Aorta (tissue), 5 donors: Measurements from ENCODE around the gene MAP1LC3B. TPM values are rescaled to one million over a fixed set of nuclear protein-coding genes. Genes with fewer than 3 reads are reported as not detected.

Experiments used
- ATAC-seq: fragments of 200-7000 bp; cut with Tn5 transposase; one replicate; pipeline ENCODE4 v1.9.1; 2022; ENCODE audit warnings: moderate library complexity; ENCODE audit not compliant: low FRiP score
- DNase-seq, 2 donors: peaks; one replicate each; pipeline ENCODE4 v3.0.0-alpha.2; 2020
- H3K27ac ChIP-seq, 2 donors: one replicate each; pipeline ENCODE4 v1.5.1; 2013; ENCODE audit warnings: low read length in 2 of 2, mild to moderate bottlenecking in 2 of 2, moderate library complexity in 2 of 2, control low read depth in 1 of 2, inconsistent platforms in 1 of 2, low read depth in 1 of 2
- H3K27me3 ChIP-seq, 2 donors: one replicate each; pipeline ENCODE4 v1.6.1; 2013; ENCODE audit warnings: control low read depth in 1 of 2, low read length in 1 of 2, mild to moderate bottlenecking in 1 of 2, moderate library complexity in 1 of 2; ENCODE audit not compliant: insufficient read depth in 2 of 2, control insufficient read depth in 1 of 2
- H3K36me3 ChIP-seq, 2 donors: one replicate each; pipeline ENCODE4 v1.6.1; 2013; ENCODE audit warnings: control low read depth in 1 of 2, low read length in 1 of 2, mild to moderate bottlenecking in 1 of 2; ENCODE audit not compliant: insufficient read depth in 2 of 2, control insufficient read depth in 1 of 2
- H3K4me1 ChIP-seq, 2 donors: one replicate each; pipeline ENCODE4 v1.6.1; 2013; ENCODE audit warnings: low read length in 2 of 2, control low read depth in 1 of 2, mild to moderate bottlenecking in 1 of 2, moderate library complexity in 1 of 2; ENCODE audit not compliant: insufficient read depth in 2 of 2, control insufficient read depth in 1 of 2
- H3K4me3 ChIP-seq, 2 donors: one replicate each; pipeline ENCODE4 v1.5.1; 2013; ENCODE audit warnings: low read length in 2 of 2, control low read depth in 1 of 2, mild to moderate bottlenecking in 1 of 2
- H3K9me3 ChIP-seq: one replicate; pipeline ENCODE4 v1.6.1; 2013; ENCODE audit warnings: mild to moderate bottlenecking, low read length; ENCODE audit not compliant: control insufficient read depth
- WGBS, 2 donors: extraction: QIAGEN DNeasy Blood & Tissue Kit; methylation state at CpG; one replicate each; pipeline ENCODE4 v1.1.7; 2013; 5-methylcytosine and 5-hydroxymethylcytosine counted together
- intact Hi-C, 2 donors: fragments of 100-400 bp; cut with DNase I; formaldehyde crosslinking; loops; one replicate each; pipeline versions ENCODE4 v1.14.2 to v1.15.0; 2022
- long read RNA-seq, 2 donors: library from polyadenylated mRNA; unstranded; transcript quantifications; one replicate each; pipeline ENCODE4 v2.0.0, GENCODE V29; 2020 to 2021
- polyA plus RNA-seq, 2 donors: library from polyadenylated mRNA; stranded (reverse); fragments of 200-250 nt; gene quantifications; one replicate each; pipeline ENCODE4 v1.2.3, GENCODE V29; 2013
- total RNA-seq, 2 donors: library from RNA; stranded (reverse); fragmentation: NEBNext Ultra II Directional; extraction: Animal tissue kit (Norgen Biotek cat#: 25700); gene quantifications; one replicate each; pipeline ENCODE4 v1.2.1, GENCODE V29; 2021
- donor health status: healthy with polysubstance abuse.
- donor health status: Bipolar disorder and iron deficiency.
- donor health status: DM: no; HTN: no; CAD: no.
- donor health status: DM: no; HTN: no; CAD: no.
- donor health status: DM: yes; HTN: yes; CAD: no.

MAP1LC3B gene
- total RNA-seq (10 to 100 TPM; 57.0 to 60.8 TPM), polyA plus RNA-seq (10 to 100 TPM; 60.6 to 61.7 TPM)
- long read RNA-seq, donor 1, transcript MAP1LC3B-201 (4 exons, 2,688 nt) = major isoform, 347 of 415 reads
- long read RNA-seq, donor 1, partial matches to known transcripts = 40 of 415 reads
- long read RNA-seq, donor 1, other reads (novel, unspliced or antisense) = 26 of 415 reads
- long read RNA-seq, donor 2, transcript MAP1LC3B-201 (4 exons, 2,688 nt) = major isoform, 84 of 93 reads
- long read RNA-seq, donor 2, partial matches to known transcripts = 1 of 93 reads
- long read RNA-seq, donor 2, other reads (novel, unspliced or antisense) = 8 of 93 reads

- WGBS, 2 donors = 0 to 1% methylated on average over 79 to 113 of the region's 113 CpGs
- ATAC-seq (peak; percentile 97), DNase-seq (peak; percentile 97 to 98)
- peak within 1 kb of the TSS; percentile 67 to 94 for H3K27ac ChIP-seq
- H3K9me3 ChIP-seq = no peaks in the 10 kb centered on the region
- intact Hi-C loops = loop anchor here (5.0 to 10.0 kb wide), 4 partner anchors 83 to 373 kb away; partner anchors contain the start of gene KLHDC4 (in 1 of the 2)
- H3K4me3 ChIP-seq = peak within 1 kb of the TSS; percentile 85 to 98
- H3K27me3 ChIP-seq = peaks cover 0 to 2% of the 10 kb centered on the region in 2 donors
- H3K4me1 ChIP-seq = peaks cover 0 to 4% of the 10 kb centered on the region in 2 donors
- no peaks in the 10 kb centered on the region for H3K36me3 ChIP-seq
Measured at GRCh38 chr16:87391950-87392820, at the start of gene MAP1LC3B. TSS of gene MAP1LC3B (plus strand) at chr16:87392336. CDS start at chr16:87392428, 92 bp downstream.

- Histone ChIP-seq H3K9me3 (no peaks in the 10 kb centered on the region), H3K4me3 (no peak overlapping the region), H3K27me3 (no peaks in the 10 kb centered on the region), H3K27ac (no peak overlapping the region), H3K36me3 (peaks cover 0 to 4% of the 10 kb centered on the region in 2 donors), H3K4me1 (no peaks in the 10 kb centered on the region)
- intact Hi-C loops = no loop called here
- DNase-seq = no peak
- ATAC-seq = no peak
- WGBS, 2 donors = 91 to 93% methylated on average over 20 of the region's 20 CpGs
Measured at GRCh38 chr16:87342504-87342903, 49.6 kb upstream of the MAP1LC3B start.

GRCh38 chr16:87342978-87343752, 49.0 kb upstream of the MAP1LC3B start:
- no peak overlapping the region for H3K4me3 ChIP-seq
- H3K27me3 ChIP-seq = no peaks in the 10 kb centered on the region
- no peaks in the 10 kb centered on the region for H3K4me1 ChIP-seq
- H3K36me3 ChIP-seq = peaks cover 0 to 4% of the 10 kb centered on the region in 2 donors
- WGBS, 2 donors = 77 to 79% methylated on average over 26 of the region's 26 CpGs
- no peak overlapping the region for H3K27ac ChIP-seq
- intact Hi-C loops = no loop called here
- DNase-seq = no peak
- H3K9me3 ChIP-seq = no peaks in the 10 kb centered on the region
- ATAC-seq = no peak

GRCh38 chr16:87343753-87344050, 48.4 kb upstream of the MAP1LC3B start:
- WGBS, 2 donors = 90 to 91% methylated on average over 11 of the region's 11 CpGs

GRCh38 chr16:87344165-87344930, 47.8 kb upstream of the MAP1LC3B start:
- peaks cover 0 to 4% of the 10 kb centered on the region in 2 donors for H3K36me3 ChIP-seq
- H3K4me3 ChIP-seq = no peak overlapping the region
- WGBS, 2 donors = 88 to 89% methylated on average over 30 to 34 of the region's 34 CpGs

More at GRCh38 chr16:87343753-87344050, 48.4 kb upstream of the MAP1LC3B start:
- Histone ChIP-seq H3K36me3 (peaks cover 0 to 4% of the 10 kb centered on the region in 2 donors), H3K9me3 (no peaks in the 10 kb centered on the region), H3K4me1 (no peaks in the 10 kb centered on the region), H3K4me3 (no peak overlapping the region), H3K27me3 (no peaks in the 10 kb centered on the region), H3K27ac (no peak overlapping the region)
- DNase-seq (no peak), ATAC-seq (no peak)
- intact Hi-C loops = no loop called here

GRCh38 chr16:87344931-87345631, 47.1 kb upstream of the MAP1LC3B start:
- H3K27ac ChIP-seq = no peak overlapping the region
- ATAC-seq (peak; percentile 9), DNase-seq (no peak)
- no peaks in the 10 kb centered on the region for H3K4me1 ChIP-seq
- no peaks in the 10 kb centered on the region for H3K27me3 ChIP-seq
- 70 to 77% methylated on average over 17 of the region's 17 CpGs for WGBS, 2 donors
- H3K9me3 ChIP-seq = no peaks in the 10 kb centered on the region
- H3K36me3 ChIP-seq = peaks cover 0 to 4% of the 10 kb centered on the region in 2 donors
- no peak overlapping the region for H3K4me3 ChIP-seq
- intact Hi-C loops = no loop called here

More at GRCh38 chr16:87344165-87344930, 47.8 kb upstream of the MAP1LC3B start:
- no peak for ATAC-seq
- DNase-seq = no peak
- Histone ChIP-seq H3K4me1 (no peaks in the 10 kb centered on the region), H3K27me3 (no peaks in the 10 kb centered on the region), H3K27ac (no peak overlapping the region), H3K9me3 (no peaks in the 10 kb centered on the region)
- intact Hi-C loops = no loop called here

- Histone ChIP-seq H3K36me3 (peaks cover 0 to 4% of the 10 kb centered on the region in 2 donors), H3K9me3 (no peaks in the 10 kb centered on the region), H3K27ac (no peak overlapping the region), H3K4me1 (no peaks in the 10 kb centered on the region), H3K27me3 (no peaks in the 10 kb centered on the region), H3K4me3 (no peak overlapping the region)
- DNase-seq (no peak), ATAC-seq (no peak)
- intact Hi-C loops = no loop called here
- WGBS, 2 donors = 93% methylated on average over 28 of the region's 28 CpGs
Measured at GRCh38 chr16:87345726-87346424, 46.3 kb upstream of the MAP1LC3B start.
